Raji (cell line): Measurements from ENCODE around the gene MS4A15.

ENCODE experiments used
- POLR2A ChIP-seq: IDR thresholded peaks from 2 replicates; pipeline ENCODE4 v1.6.1; 2011; ENCODE audit warnings: low read depth, low read length, control low read depth; ENCODE audit not compliant: insufficient read depth

MS4A15 gene

DNA sequence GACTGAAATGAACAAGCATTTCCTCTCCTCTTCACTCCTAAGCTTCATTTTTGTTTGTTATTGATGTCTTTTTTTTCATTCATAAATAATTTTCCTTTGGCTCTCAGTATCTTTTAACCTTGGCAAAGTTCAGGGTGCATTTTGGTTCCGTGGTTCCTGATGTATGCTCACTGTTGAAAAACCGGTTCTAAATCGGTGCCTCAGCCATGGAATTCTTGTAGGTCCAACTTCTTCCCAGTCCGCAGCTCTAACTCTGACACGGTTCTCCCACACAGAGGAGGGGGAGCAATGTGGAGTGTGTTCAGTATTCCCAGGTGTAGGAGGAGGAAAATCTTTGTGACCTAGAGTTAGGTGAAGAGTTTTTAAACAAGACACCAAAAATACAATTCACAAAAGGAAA lies 12.6 kb upstream of the MS4A15 start:
- no peak for TF ChIP-seq POLR2A

DNA sequence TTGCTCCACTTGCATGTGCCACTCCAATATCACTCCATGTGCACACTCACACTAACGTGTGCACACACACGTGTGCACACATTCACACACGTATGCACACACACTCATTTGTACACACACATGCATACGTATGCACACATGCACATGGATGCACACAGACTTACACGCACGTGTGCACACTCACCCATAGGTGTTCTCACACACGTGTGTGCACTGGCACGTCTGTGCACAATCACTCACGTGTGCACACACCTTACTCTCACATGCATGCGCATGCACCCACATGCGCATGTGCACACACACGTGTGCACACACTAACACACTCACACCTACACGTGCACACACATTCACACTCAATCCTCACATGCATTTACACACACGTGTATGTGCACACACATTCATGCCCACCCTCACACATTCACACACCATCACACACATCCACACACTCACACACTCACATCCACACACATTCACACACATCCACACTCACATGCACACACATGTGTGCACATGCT lies 9.3 kb upstream of the MS4A15 start:
- TF ChIP-seq POLR2A, result no peak

DNA sequence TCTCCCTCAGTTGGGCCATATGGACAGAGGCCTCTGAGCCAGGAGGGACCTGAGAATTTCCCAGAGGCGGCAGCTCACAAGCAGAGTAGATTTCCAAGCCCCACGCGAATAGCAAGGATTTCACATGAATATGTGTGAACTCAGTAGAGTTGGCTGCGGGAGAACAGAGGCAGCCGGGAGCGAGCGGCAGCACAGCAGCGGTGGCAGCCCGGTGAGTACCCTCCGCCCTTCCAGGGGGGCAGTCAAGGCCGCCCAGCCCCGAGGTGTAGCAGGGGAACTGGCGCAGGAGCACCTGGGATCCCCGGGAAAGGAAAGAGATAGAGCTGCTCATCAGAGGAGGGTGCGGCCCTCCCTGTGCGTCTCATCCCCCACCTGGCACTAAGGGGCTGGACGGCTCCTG lies 8.4 kb upstream of the MS4A15 start:
- no peak for TF ChIP-seq POLR2A

DNA sequence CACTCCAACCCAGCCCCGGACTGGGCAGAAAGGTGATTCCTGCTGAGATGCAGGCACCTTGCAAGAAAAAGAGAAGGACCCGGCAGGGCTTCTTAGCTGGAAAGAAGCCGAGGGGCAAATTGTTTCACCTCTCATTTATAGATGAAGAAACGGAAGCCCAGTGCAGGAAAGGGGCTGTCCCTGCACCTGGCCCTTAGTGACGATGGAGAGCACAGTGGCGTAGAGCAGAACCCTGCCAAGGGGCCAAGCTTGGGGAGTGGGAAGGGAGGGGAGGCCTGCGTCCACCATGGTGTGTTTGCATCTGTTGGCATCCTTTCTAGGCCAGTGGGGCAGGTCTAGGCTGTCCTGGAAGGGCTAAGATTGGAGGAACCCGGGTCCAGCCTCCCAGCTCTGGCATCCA lies 7.8 kb upstream of the MS4A15 start:
- no peak for TF ChIP-seq POLR2A

DNA sequence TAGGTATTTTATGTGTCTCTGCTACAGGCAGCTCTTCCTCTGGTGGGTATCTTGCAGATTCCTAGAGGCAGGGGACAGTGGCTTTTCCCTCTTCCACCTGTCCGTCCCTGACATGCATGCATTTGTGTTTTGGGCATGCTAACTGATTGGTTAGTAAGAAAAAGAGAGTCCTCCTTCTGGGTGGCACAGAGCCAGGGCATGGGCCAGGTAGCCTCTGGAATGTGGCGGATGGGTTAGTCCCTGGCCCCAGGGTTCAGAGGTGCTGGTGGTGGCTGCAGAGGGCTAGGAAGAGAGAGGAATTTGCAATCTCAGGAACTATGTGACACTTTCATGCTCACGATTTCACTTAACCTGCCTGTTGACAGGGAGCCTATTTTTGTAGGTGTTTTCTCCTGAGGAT lies 5.8 kb upstream of the MS4A15 start:
- TF ChIP-seq POLR2A, result no peak

DNA sequence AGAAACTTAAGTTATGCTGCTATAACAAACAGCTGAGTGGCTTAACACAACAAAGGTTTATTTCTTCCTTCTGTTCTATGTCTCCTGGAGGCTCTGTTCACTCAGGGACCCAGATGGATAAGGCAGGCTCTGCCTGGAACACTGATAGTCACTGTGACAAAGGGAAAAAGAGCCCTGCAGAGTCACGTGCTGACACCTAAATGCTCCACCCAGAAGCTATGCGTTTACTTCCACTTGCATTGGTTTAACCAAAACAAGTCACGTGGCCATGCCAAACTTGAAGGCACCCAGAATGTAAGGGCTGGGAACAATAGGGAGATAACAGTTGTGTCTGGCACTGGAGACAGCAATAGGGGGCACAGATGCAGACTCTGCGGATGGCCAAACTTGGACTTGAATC lies 3.4 kb upstream of the MS4A15 start:
- no peak for TF ChIP-seq POLR2A

DNA sequence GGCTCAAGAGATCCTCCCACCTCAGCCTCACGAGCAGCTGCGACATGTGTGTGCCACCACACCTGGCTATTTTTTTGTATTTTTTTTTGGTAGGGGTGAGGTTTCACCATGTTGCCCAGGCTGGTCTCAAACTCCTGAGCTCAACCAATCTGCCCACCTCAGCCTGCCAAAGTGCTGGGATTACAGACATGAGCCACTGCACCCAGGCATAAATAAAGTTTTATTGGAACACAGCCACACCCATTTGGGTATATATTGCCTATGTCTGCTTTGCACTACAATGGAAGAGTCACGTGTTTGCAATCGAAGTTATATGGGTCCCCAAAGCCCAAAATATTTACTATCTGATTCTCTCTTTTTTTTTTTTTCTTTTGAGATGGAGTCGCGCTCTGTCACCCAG lies 1.8 kb upstream of the MS4A15 start:
- no peak for TF ChIP-seq POLR2A

DNA sequence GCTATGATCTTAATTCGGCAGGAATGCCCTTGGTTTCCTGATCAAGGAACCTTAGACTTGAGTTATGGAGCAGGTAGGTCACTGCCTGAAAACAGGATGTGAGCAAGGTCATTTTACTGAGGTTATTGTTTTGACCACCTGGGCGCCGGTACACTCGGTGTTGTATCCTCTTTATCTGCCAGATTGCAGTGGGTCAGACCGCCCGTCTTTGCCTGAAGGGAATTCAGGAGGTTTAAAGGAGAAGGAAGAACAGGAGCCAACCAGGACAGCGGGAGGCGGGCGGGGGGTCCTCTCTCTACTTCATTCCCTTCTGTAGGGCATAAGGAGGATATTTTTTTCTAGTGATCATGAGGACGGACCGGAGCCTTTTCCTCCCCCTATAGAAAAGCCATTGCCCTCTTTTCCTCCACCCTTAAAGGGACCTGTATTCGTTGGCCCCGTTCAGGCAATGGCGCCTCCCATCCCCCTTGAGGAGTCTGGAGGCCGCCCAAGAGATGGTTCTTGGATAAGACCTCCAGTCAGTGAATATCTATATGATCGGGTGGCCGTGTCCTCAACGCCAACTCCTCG lies 649 bp downstream of the MS4A15 start:
- TF ChIP-seq POLR2A, result no peak

DNA sequence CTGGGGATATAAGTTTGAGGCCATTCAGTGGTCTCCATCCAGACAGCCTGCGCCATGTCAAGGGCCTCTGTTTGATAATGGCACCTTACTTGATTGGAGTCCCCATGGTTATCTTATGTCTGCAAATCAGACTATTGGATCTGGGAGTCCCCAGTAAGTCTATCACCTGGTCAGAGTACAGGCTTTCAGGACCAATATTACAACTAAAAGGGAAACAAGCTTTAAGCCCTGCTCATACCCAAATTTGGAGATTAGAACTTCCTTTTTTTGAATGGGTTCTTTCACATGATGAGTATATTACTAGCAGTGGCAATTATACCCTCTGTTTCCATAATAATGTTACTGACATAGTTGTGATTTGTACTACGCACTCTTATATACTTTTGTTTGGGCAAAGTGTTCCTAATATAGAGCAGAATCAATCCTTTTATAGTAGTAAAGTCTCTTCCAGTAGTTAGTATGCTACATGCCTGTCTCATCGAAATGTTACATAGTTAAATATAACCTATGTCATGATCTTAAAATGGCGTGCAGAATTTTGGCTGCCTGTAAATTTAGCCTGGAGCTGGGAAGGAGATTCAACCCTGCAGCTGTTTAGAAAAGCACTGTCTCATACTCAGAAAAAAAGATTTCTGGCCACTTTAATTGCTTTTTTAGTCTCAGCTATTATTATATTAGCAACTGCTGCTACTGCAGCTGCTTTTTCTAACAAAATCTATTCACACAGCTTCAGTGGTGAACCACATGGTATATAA lies 4.9 kb downstream of the MS4A15 start:
- no peak for TF ChIP-seq POLR2A

DNA sequence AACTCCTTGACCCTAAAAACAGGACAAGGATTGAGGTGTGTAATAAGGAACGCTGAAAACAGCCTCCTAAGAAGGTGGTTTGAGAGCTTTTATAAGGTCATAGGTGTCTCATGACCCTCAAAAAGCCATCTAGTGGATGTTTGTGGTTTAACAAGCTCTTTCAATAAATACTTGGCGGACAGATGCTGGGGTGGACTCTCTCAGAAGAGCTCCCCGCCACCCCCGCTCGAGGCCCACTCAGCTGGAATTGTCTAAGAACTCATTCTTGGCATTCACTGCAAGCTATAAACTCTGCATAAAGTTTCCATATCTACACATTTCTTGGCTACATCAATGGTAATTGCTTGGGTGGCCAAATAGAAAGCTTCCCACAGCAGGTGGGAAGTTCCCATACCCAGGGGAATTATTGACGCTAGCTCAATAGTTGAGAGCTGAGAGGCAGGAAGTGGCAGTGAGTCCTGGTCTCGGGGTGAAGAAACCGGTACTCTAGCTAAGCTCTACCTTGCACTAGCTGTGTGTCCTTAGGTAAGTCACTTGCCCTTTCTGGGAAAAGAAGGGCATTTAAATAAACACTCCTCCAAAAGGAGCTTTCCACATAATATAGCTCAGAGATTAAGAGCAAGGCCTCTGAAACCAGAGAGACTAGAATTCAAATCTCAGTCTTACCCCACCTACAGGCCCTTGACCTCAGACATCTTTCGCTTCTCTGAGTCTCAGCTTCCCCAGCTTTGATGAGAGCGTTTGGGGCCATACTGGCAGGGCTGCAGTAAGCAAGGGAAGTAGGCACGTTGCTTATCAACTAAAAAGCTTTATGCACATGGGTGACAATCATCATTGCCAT lies 6.4 kb downstream of the MS4A15 start:
- no peak for TF ChIP-seq POLR2A

DNA sequence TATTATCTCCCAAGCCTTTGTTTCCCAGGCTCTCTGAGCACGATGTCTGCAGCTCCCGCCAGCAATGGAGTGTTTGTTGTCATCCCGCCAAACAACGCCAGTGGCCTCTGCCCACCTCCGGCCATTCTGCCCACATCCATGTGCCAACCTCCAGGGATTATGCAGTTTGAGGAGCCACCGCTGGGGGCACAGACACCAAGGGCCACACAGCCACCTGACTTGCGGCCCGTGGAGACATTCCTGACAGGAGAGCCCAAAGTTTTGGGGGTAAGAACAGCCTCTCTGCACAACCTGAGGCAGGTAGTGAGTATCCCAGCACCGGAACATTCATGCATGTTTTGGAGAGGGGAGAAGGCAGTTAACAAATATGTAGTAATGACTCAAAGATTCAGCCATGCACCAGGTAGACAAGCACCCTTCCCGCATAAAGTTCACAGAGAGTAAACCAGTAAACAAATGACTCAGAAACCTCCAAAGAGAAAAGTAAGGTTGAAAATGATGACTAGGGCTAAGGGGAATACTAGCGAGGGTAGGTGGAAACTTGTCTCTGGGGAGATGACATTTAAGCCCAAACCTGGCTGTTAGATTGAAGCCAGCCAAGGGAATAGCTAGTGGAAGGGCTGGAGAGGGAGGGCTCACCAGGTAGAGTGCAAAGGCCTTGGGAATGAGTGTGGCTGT lies 7.2 kb downstream of the MS4A15 start:
- TF ChIP-seq POLR2A, result no peak

DNA sequence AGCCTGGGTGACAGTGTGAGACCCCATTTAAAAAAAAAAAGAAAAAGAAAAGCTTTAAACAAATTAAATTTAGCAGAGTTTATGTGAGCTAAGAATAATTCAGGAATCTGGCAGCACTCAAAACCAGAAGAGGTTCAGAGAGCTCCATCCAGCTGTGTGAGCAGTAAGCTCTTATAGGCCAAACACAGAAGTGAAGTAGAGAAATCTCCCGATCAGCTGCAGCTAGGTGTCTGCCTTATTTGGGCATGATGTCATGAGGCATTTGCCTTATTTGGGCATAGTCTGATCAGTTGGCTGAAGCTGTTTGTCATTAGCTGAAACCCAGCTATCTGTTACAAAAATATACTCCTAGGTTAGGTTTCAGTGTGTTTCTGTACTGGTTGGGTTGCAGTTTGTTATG lies 8.2 kb downstream of the MS4A15 start:
- no peak for TF ChIP-seq POLR2A

DNA sequence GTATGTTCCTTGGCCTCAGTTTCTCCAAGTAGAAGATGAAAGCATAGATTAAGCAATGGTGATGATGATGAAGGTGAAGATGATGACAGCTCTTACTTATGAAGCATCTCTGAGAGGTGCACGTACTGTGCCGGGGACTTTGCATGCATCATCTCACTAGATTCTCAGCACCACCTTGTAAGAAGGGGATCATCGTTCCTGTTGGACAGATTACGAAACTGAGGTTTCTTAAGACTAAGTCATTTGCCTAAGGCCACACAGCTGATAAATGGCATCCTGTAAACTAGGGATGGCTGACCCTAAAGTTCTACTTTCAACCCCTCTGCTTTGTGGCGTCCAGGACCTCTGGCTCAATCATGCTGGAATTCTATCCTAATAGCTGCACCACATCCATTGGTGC lies 8.7 kb downstream of the MS4A15 start:
- no peak for TF ChIP-seq POLR2A

DNA sequence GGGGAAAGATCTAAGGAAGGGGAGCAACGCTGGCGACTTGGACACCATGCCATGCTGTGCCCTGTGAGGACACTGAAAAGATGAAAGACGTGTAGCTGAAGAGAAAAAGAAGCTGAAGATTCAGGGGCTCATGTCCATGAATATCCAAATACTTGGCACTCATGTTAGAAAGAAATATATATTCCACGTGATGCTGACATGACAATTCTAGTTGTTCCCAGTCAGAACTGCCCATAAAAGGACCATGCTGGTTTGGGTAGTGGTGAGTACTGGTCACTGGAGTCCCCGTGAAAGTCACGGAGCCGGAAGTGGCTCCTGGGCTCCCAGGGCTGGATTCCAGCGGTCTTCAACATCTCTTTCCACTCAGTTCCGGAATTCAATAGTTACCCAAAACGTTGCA lies 9.9 kb downstream of the MS4A15 start:
- TF ChIP-seq POLR2A, result no peak

DNA sequence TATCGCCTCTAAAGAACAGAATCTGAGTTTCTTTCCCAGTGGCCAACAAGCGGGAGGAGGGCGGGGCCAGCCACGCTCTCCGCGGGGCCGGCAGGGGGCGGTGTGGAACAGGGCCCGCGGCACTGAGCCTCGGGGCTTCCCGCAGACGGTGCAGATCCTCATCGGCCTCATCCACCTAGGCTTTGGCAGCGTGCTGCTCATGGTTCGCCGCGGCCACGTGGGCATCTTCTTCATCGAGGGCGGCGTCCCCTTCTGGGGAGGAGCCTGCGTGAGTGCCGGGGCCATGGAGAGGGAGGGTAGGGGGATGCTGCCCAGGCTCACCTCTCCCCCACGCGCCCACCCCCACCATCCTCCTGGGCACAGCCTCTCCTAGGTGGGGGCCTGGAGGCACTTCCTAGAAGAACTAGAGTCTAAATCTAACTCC lies 10.7 kb downstream of the MS4A15 start:
- TF ChIP-seq POLR2A, result no peak
